SK-N-SH treated with all-trans-retinoic acid at 6 μM for 48 hours (cell line): ENCODE measurements around the gene SETD4.

ENCODE experiments used
- ATAC-seq: fragments of 200-7000 bp; cut with Tn5 transposase; 3 replicates; pipeline ENCODE4 v1.9.1; 2020; ENCODE audit warnings: mild to moderate bottlenecking, moderate library complexity
- BACH2 ChIP-seq: fragments of 250-450 bp; sonication (Bioruptor Pico); IDR thresholded peaks from 2 replicates; pipeline ENCODE4 v1.9.0; 2021; ENCODE audit warnings: mild to moderate bottlenecking, borderline replicate concordance
- CSDC2 ChIP-seq: fragments of 250-450 bp; sonication (Bioruptor Pico); IDR thresholded peaks from 2 replicates; pipeline ENCODE4 v1.5.0; 2020; ENCODE audit warnings: mild to moderate bottlenecking, moderate library complexity
- ESRRG ChIP-seq: fragments of 250-450 bp; sonication (Bioruptor Pico); IDR thresholded peaks from 2 replicates; pipeline ENCODE4 v1.6.1; 2021; ENCODE audit warnings: mild to moderate bottlenecking
- GLIS3 ChIP-seq: fragments of 250-450 bp; sonication (Bioruptor Pico); IDR thresholded peaks from 2 replicates; pipeline ENCODE4 v1.5.0; 2020; ENCODE audit warnings: mild to moderate bottlenecking, moderate library complexity
- ISL1 ChIP-seq: fragments of 250-450 bp; sonication (Bioruptor Pico); IDR thresholded peaks from 2 replicates; pipeline ENCODE4 v2.1.2; 2022; ENCODE audit warnings: mild to moderate bottlenecking, moderate library complexity
- OSR1 ChIP-seq: fragments of 250-450 bp; sonication (Bioruptor Pico); IDR thresholded peaks from 2 replicates; pipeline ENCODE4 v1.8.0; 2022; ENCODE audit warnings: moderate library complexity, mild to moderate bottlenecking, inconsistent platforms
- POU6F1 ChIP-seq: fragments of 250-450 bp; sonication (Bioruptor Pico); IDR thresholded peaks from 2 replicates; pipeline ENCODE4 v1.8.0; 2021; ENCODE audit warnings: low read depth, mild to moderate bottlenecking, moderate library complexity, borderline replicate concordance
- RARB ChIP-seq: fragments of 250-450 bp; sonication (Bioruptor Pico); IDR thresholded peaks from 2 replicates; pipeline ENCODE4 v1.8.0; 2021; ENCODE audit warnings: mild to moderate bottlenecking, moderate library complexity
- SNAI2 ChIP-seq: fragments of 250-450 bp; sonication (Bioruptor Pico); IDR thresholded peaks from 2 replicates; pipeline ENCODE4 v1.5.0; 2020; ENCODE audit warnings: mild to moderate bottlenecking, moderate library complexity
- TCF4 ChIP-seq: fragments of 250-450 bp; sonication (Bioruptor Pico); IDR thresholded peaks from 2 replicates; pipeline ENCODE4 v1.8.0; 2021; ENCODE audit warnings: mild to moderate bottlenecking, moderate library complexity, borderline replicate concordance
- TOX ChIP-seq: fragments of 250-450 bp; sonication (Bioruptor Pico); IDR thresholded peaks from 2 replicates; pipeline ENCODE4 v1.8.0; 2021; ENCODE audit warnings: mild to moderate bottlenecking, moderate library complexity, borderline replicate concordance
- TSHZ2 ChIP-seq: fragments of 250-450 bp; sonication (Bioruptor Pico); IDR thresholded peaks from 2 replicates; pipeline ENCODE4 v1.5.0; 2020; ENCODE audit warnings: mild to moderate bottlenecking, moderate library complexity
- ZC3H10 ChIP-seq: fragments of 250-450 bp; sonication (Bioruptor Pico); IDR thresholded peaks from 2 replicates; pipeline ENCODE4 v1.5.1; 2021; ENCODE audit warnings: mild to moderate bottlenecking, moderate library complexity
- ZFP30 ChIP-seq: fragments of 450-650 bp; formaldehyde crosslinking; IDR thresholded peaks from 2 replicates; pipeline ENCODE4 v1.5.0; 2022; ENCODE audit warnings: mild to moderate bottlenecking, moderate library complexity
- ZNF565 ChIP-seq: fragments of 450-650 bp; formaldehyde crosslinking; conservative IDR thresholded peaks from 2 replicates; pipeline ENCODE4 v1.5.0; 2020; ENCODE audit warnings: low read depth, mild to moderate bottlenecking, moderate library complexity
- ZNF70 ChIP-seq: fragments of 450-650 bp; formaldehyde crosslinking; IDR thresholded peaks from 2 replicates; pipeline ENCODE4 v1.5.0; 2020; ENCODE audit warnings: mild to moderate bottlenecking, moderate library complexity
- ZNF8 ChIP-seq: fragments of 450-650 bp; formaldehyde crosslinking; IDR thresholded peaks from 2 replicates; pipeline ENCODE4 v1.5.0; 2020; ENCODE audit warnings: mild to moderate bottlenecking, moderate library complexity
- TF ChIP-seq, protein P1 (sequence below): fragments of 250-450 bp; sonication (Bioruptor Pico); IDR thresholded peaks from 2 replicates; pipeline ENCODE4 v1.5.1; 2021; ENCODE audit warnings: mild to moderate bottlenecking, moderate library complexity
- TF ChIP-seq, protein P2 (sequence below): fragments of 250-450 bp; sonication (Bioruptor Pico); IDR thresholded peaks from 2 replicates; pipeline ENCODE4 v1.8.0; 2020; ENCODE audit warnings: mild to moderate bottlenecking, moderate library complexity, borderline replicate concordance

SETD4 gene

DNA sequence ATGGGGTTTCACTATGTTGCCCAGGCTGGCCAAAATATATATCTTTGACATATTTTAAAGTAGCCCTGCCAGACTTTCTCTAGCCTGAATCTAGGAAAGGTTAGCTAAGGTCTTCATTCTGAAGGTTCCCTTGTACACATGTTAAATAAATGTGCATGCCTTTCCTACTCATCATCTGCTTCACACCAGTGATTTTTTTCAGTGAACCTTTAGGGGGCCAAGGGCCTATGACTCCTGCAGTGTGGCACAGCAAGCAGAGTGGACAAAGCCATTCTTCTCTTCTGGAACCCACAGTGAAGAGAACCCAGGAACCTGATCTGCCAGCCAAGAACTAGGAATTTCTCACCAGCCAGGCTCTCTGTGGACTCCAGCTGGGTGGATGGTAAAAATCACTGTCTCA is 32.4 kb upstream of the SETD4 start:
- ATAC-seq, result no peak
- TF ChIP-seq TOX (CRISPR knock-in tag) (no peak), OSR1 (CRISPR knock-in tag) (no peak), BACH2 (no peak), ESRRG (no peak), ISL1 (CRISPR knock-in tag) (no peak), CSDC2 (CRISPR knock-in tag) (no peak), ZC3H10 (CRISPR knock-in tag) (no peak), SNAI2 (no peak), RARB (CRISPR knock-in tag) (no peak), POU6F1 (CRISPR knock-in tag) (no peak), TSHZ2 (CRISPR knock-in tag) (no peak), ZNF8 (CRISPR knock-in tag) (no peak), ZFP30 (CRISPR knock-in tag) (no peak), TCF4 (CRISPR knock-in tag) (no peak), GLIS3 (CRISPR knock-in tag) (no peak), ZNF565 (CRISPR knock-in tag) (no peak), ZNF70 (CRISPR knock-in tag) (no peak)
- TF ChIP-seq, protein P1, sequence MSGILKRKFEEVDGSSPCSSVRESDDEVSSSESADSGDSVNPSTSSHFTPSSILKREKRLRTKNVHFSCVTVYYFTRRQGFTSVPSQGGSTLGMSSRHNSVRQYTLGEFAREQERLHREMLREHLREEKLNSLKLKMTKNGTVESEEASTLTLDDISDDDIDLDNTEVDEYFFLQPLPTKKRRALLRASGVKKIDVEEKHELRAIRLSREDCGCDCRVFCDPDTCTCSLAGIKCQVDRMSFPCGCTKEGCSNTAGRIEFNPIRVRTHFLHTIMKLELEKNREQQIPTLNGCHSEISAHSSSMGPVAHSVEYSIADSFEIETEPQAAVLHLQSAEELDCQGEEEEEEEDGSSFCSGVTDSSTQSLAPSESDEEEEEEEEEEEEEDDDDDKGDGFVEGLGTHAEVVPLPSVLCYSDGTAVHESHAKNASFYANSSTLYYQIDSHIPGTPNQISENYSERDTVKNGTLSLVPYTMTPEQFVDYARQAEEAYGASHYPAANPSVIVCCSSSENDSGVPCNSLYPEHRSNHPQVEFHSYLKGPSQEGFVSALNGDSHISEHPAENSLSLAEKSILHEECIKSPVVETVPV, result no peak
- TF ChIP-seq, protein P2, sequence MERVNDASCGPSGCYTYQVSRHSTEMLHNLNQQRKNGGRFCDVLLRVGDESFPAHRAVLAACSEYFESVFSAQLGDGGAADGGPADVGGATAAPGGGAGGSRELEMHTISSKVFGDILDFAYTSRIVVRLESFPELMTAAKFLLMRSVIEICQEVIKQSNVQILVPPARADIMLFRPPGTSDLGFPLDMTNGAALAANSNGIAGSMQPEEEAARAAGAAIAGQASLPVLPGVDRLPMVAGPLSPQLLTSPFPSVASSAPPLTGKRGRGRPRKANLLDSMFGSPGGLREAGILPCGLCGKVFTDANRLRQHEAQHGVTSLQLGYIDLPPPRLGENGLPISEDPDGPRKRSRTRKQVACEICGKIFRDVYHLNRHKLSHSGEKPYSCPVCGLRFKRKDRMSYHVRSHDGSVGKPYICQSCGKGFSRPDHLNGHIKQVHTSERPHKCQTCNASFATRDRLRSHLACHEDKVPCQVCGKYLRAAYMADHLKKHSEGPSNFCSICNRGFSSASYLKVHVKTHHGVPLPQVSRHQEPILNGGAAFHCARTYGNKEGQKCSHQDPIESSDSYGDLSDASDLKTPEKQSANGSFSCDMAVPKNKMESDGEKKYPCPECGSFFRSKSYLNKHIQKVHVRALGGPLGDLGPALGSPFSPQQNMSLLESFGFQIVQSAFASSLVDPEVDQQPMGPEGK, result no peak

GRCh38 chr21:36089946-36090345 is 29.6 kb upstream of the SETD4 start:
- TF ChIP-seq TSHZ2 (CRISPR knock-in tag) (no peak), RARB (CRISPR knock-in tag) (no peak), ESRRG (no peak), POU6F1 (CRISPR knock-in tag) (no peak), TCF4 (CRISPR knock-in tag) (no peak)
- ATAC-seq, result no peak
